GM21717 (cell line): ENCODE results near the gene DSE.

ENCODE experiments used
- ATAC-seq: cut with Tn5 transposase; IDR thresholded peaks from one replicate; pipeline ENCODE4 v1.9.1; 2021; ENCODE audit warnings: mild to moderate bottlenecking, moderate library complexity; ENCODE audit not compliant: unreplicated experiment

DSE gene

GRCh38 chr6:116444092-116444491, 73.3 kb downstream of the DSE start:
- peak; percentile 65 for ATAC-seq

GRCh38 chr6:116444575-116444974, 73.8 kb downstream of the DSE start:
- ATAC-seq = no peak

GRCh38 chr6:116445102-116445501, 74.4 kb downstream of the DSE start:
- no peak for ATAC-seq

- ATAC-seq = no peak
These were observed 75.7 kb downstream of the DSE start for GRCh38 chr6:116446399-116446798.

GRCh38 chr6:116447052-116447451, 76.3 kb downstream of the DSE start:
- ATAC-seq = no peak

GRCh38 chr6:116447496-116448011, 76.8 kb downstream of the DSE start:
- no peak for ATAC-seq

- ATAC-seq = no peak
These were observed 78.8 kb downstream of the DSE start for GRCh38 chr6:116449565-116449964.

GRCh38 chr6:116450185-116450710, 79.5 kb downstream of the DSE start:
- ATAC-seq = no peak

GRCh38 chr6:116450769-116451740, 80.3 kb downstream of the DSE start:
- ATAC-seq = peak; percentile 86

- ATAC-seq = no peak
These were observed 81.2 kb downstream of the DSE start for GRCh38 chr6:116451916-116452315.

GRCh38 chr6:116452531-116452930, 81.8 kb downstream of the DSE start:
- ATAC-seq = no peak

GRCh38 chr6:116456106-116456505, 85.4 kb downstream of the DSE start:
- no peak for ATAC-seq

GRCh38 chr6:116456927-116457326, 86.2 kb downstream of the DSE start:
- ATAC-seq = no peak

GRCh38 chr6:116458264-116458663, 87.5 kb downstream of the DSE start:
- no peak for ATAC-seq

GRCh38 chr6:116459927-116460326, 89.2 kb downstream of the DSE start:
- ATAC-seq = no peak

- ATAC-seq = peak; percentile 21
These were observed 90.7 kb downstream of the DSE start, which contains the start of gene CALHM6 for GRCh38 chr6:116461331-116461931. Gene CALHM6 (plus strand): TSS chr6:116461375. CDS start chr6:116461930, 555 bp downstream.

- ATAC-seq = peak; percentile 79
These were observed 91.5 kb downstream of the DSE start for GRCh38 chr6:116461932-116462885.

GRCh38 chr6:116463301-116463700, 92.6 kb downstream of the DSE start:
- ATAC-seq = no peak

- ATAC-seq = no peak
These were observed 94.5 kb downstream of the DSE start for GRCh38 chr6:116465246-116465645.

- no peak for ATAC-seq
These were observed 96.3 kb downstream of the DSE start for GRCh38 chr6:116467096-116467495.
